ENCODE results near the gene VGLL1.
A peak's percentile ranks its signal among the peaks of the same experiment; 100 is the strongest.

VGLL1 gene

DNA sequence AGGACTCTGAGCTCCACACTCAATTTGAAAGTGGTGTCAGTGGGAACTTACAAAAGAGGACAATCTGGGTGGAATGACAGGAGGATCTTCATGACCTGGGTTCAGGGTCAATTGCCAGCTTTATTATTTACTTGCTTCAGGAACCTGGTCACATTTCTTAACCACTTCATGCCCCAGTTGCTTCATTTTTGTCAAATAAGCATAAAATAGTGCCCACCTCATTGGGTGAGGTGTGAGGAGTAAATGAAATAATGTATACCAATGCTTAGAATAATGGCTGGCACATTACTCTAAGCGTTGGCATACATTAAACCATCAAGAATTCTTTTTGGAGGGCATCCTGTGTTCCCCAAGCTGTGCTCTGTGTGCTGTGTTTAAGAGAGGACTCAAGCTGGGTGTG lies 19.4 kb downstream of the VGLL1 start:
- DNase-seq (ENCODE audit: low spot score), result no peak

DNA sequence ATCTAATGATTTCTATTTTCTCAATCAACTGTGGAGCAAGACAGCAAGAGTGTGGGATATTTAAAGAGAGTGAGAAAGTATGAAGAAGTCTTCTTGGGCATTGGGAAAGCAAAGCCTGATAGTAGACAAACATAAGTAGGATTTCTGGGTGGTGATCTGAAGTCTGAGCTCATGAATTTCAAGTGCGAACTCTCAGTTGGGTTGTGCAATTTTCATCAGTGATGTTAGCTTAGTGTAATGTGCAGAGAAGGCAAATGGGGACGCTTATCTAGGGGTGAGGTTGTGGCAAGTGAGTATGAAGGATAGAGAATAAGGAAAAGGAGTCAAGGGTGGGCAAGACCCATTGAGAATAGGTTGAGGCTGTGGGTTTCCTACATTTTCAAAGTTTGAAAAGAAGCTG lies 23.7 kb downstream of the VGLL1 start:
- no peak for DNase-seq (ENCODE audit: low spot score)

DNA sequence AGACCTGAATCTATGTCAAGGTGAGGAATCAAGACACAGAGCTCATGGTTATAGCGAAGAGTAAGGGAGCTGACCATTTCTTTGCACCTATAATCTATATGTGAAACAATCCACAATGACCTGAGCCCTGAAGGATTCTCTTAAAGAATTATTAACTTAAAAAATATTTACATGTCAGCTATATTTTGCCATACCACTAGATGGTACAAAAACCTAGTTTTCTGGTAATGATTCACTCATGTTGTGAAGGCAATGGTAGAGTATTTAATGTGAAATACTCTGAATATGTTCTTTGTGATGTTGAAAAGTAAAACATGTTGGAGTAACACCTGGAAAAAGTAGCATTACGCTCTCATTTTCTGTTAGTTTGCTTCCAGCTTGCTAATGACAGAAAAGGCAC lies 40.0 kb downstream of the VGLL1 start:
- no peak for DNase-seq (ENCODE audit: low spot score)

DNA sequence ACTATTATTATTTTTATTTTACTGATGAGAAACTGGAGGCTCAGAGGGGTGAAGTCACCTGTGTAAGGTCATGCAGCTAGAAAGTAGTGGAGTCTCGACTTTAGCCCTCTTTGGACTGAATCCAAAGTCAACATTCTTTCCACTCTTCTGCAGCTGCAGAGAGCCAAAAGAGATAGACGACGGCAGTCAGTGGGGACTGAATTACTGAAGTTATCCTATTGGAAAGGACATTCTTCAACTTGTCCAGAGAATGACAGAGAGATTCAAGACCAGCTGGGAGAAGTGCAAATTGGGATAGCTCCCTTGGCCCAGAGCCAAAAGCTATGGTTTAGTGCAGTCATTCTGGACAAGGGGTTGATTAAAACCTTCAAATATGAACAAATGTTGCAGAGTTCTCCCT lies 42.5 kb downstream of the VGLL1 start:
- DNase-seq (ENCODE audit: low spot score), result no peak

DNA sequence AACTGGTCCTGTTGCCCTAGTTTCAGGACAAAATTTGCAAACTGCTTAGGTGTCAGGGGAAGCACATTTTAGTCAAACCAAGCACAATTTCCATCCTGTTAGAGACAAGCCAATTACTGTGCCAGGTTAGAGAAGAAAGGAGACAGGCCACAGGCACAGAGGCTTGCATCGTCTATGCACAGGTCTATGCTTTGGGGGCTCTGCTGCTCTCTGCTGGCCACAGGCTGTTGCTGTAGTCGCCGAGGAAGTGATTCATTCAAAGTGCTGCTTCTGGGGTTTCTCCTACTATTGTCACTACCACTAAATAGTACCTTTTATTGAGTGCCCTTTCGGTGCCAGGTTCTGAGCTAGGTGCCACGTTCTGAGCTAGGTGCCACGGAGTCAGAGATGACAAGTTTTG lies 45.5 kb downstream of the VGLL1 start:
- peak; percentile 17 for DNase-seq (ENCODE audit: low spot score)

DNA sequence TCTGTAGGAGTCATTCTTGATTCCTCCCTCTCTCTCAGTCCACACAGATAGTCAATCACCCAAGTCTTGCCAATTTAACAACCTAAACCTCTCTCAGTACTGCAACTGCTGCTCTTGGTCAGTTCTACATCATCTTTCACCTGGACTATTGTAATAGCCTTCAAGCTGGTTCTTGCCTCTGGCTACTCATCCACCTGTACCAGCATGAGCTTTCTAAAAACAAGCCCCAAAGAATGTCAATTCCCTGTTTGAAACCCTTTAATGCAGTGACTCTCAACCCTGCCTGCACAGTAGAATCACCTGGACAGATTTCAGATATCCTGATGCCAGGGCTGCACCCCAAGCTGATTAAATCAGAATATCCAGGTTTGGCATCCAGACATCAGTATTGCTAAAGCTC lies 48.3 kb downstream of the VGLL1 start:
- no peak for DNase-seq (ENCODE audit: low spot score)

DNA sequence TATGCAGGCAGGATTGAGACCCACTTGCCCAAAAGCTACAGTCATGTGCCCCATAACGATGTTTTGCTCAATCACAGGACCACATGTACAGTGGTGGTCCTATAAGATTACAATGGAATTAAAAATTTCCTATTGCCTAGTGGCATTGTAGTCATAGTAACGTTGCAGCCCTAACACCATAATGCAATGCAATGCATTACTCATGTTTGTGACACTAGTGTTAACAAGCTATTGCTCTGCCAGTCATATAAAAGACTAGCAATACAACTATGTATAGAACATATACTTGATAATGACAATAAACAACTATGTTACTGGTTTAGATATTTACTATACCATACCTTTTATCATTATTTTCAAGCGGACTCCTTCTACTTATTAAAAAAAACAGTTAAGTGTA lies 50.6 kb downstream of the VGLL1 start:
- no peak for DNase-seq (ENCODE audit: low spot score)

DNA sequence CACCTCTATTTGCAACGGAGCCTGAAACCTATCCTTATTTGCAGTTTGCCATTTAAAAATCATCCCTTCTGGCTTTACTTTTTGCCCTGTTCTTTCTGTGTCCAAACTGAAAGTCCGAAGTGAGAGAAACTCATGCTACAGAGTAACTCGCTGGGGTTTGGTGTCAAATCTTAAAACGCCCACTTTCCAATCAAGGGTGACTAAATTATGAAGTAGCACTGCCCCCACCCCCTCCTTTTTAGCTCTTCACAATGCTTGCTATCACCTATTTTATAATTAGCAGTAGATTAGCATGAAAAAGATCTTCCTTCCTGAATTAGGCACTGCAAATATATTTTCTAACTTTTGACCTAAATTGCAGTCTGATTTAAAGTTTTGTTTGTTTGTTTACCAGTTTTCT lies 52.5 kb downstream of the VGLL1 start:
- DNase-seq (ENCODE audit: low spot score), result no peak

DNA sequence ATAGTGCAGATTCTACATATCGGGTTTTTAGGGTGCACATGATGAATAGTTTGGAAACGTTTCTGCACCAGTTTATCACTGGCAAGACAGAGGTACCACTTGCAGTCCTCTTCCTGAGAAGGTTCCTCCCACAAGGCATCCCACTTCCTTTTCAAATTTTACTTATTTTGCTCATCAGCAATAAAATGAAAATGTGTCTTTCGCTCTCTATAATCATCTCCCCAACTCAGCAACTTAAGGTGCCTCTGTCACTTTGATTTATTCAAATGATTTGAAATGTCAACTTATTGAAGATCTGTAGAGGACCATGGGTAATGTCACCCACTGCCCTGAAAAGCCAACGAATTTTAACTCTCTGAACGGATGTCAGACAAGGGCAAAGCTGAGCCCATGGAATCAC lies 53.2 kb downstream of the VGLL1 start:
- DNase-seq (ENCODE audit: low spot score), result no peak

DNA sequence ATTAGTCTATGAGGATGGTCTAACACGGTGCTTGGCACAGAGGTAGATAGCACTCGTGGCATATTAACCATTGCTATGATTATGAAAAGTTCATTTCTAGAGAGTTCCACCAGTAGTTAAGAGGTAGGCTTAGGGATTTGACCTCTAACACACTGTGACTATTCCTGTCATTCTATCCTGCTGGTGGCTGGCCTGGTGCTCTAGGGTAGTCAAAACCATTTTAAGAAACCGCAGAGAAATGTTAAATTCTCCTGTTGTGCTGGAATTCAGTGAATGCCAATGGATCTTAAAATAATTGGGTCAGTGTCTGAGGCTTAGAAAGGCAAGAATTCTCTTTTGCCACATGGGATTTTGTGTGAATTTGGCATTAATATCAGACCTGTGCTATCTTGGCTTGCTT lies 53.9 kb downstream of the VGLL1 start:
- DNase-seq (ENCODE audit: low spot score), result no peak

DNA sequence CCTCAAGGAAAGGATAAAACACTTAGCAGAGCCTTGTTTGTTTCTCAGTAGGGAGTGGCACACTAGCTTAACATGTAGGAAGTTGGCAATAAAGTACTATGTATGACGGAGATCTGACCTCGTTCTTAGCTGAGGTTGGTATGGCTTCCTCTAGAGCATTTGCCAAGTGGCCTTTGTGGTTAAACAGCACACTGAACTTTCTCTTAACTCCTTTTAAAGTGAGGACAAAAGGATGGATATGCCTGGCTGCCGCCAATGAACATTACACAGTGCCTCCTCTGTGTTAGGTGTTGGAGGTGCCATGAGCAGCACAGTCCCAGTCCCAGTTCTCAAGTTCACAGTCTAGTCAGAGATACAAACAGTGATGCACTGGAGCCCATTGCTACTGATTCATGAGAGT lies 54.4 kb downstream of the VGLL1 start:
- no peak for DNase-seq (ENCODE audit: low spot score)

DNA sequence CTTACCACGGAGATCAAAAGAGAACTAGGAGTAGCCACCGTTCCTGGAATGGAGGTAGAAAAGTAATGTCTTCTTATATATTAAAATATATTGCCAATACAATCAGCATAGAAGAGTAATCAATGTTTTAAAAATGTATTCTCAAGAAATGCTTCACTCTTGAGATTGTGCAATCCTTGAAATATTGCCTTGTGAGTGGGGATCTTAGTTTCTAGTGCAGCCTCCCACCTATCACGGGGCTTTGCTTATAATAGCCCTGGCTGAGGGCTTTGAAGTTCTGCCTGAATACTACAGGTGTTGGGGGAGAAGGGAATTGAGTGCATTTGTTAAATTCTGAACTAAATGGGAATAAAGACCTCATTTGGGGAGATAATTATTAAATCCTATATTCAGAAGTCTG lies 55.5 kb downstream of the VGLL1 start:
- no peak for DNase-seq (ENCODE audit: low spot score)

DNA sequence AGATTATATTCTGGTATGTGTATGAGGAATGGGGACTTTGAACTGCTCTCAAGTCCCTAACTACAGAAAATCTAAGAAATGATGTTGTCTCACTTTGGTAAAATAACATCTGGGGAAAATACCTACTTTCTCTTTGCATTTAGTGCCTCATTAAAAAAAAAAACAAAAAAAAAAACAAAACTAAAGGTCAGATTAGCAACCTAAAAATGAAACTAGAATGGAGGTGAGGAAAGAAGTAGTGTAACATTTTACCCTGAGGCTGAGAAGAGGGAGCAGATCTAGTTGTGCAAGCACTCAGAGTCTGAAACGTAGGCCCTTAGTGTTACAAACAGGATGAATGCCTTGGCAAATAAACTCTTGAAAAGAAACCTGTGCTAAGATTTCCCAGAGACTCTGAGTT lies 56.0 kb downstream of the VGLL1 start:
- no peak for DNase-seq (ENCODE audit: low spot score)

DNA sequence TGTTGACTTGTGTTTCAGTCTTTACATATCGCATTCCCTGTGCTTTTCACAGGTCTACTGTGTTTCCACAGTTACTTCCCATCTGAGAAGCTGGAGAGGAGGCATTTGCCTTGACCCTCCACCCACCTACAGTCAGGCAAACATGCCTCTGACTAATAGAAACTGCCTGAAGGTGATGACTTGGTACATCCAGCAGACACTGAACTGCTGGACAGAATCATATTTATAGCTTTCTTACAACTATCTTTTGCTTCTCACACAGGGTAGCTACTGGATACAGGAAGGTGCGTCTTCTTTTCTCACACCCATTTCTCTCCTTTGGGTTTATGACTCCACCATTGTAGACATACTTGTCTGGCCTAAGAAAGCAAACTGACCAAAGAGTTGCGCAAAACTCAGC lies 58.0 kb downstream of the VGLL1 start:
- no peak for DNase-seq (ENCODE audit: low spot score)

DNA sequence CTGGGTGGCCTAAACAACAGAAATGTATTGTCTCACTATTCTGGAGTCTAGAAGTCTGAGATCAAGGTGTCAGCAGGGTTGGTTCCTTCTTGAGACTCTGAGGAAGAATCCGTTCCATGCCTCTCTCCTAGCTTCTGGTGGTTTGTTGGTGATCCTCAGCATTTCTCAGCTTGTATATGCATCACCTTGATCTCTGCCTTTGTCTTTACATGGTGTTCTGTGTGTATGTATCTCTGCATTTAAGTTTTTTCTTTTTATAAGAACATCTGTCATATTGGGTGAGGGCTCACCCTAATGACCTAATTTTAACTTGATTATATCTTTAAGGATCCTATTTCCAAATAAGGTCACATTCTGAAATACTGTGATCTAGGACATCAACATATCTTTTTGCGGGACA lies 65.3 kb downstream of the VGLL1 start:
- DNase-seq (ENCODE audit: low spot score), result no peak

DNA sequence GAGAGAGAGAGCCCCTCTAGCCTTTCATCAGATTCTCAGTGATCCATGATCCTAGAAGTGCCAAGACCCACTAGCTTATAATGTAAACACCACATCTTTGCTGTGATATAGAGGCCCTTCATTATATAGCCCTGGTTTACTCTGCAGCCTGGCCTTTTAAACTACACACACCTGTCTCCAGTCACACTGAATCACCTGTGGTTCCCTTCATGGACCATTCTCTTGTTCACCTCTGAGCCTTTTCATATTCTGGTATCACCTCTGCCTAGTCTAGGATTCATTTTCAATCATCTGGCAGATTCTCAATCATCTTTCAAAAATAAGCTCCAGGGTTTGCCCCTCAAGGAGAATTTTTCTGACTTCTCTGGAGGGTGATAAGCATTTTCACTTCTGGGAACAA lies 65.9 kb downstream of the VGLL1 start:
- no peak for DNase-seq (ENCODE audit: low spot score)

DNA sequence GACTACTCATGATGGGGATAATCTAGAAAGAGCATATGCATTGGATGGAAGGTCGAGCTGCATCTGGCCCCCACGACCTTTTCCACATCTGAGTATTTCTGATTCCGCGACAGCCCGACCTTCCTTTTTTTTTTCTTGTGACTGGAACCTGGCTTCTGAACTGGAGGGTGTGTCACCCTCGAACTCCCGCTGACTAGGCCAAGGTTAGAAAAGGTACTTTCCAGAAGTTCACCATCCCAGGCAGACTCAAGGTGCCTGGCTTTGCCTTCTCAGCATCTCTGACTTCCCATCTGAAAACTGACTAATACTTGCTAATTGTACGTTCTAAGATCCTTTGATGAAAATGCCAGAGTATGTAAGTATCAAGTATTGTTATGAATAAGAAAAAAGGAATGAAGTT lies 66.6 kb downstream of the VGLL1 start:
- DNase-seq (ENCODE audit: low spot score), result no peak

DNA sequence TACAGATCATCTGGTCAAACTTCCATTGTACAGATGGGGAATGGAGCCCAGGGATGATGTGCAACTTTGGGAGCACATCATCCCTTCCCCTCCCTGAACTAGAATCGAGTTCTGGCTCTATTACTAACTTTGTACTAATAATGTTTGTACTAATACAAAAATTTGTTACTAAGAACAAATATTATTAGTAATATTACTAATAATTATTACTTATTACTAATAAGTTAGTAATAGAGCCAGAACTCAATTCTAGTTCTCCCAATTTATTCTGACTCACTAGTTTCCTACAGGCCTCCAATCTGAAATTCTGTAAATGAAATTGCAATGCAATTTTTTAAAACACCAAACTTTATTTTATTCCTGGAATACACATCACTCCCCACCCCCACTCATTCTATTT lies 68.0 kb downstream of the VGLL1 start:
- no peak for DNase-seq (ENCODE audit: low spot score)

All from HuH-7 (cell line).